ENCODE data around the gene TAF11L14.

GRCh38 chr5:17655921-17656320, 21.7 kb downstream of the TAF11L14 start:
- TF ChIP-seq USF1 (IDR thresholded peaks at IDR 0.05) (no peak), REST (IDR thresholded peaks at IDR 0.05; ENCODE audit: low read depth) (no peak), EP300 (IDR thresholded peaks at IDR 0.05; ENCODE audit: borderline replicate concordance) (no peak), YY1 (IDR thresholded peaks at IDR 0.05; ENCODE audit: low read depth) (no peak), RAD21 (IDR thresholded peaks at IDR 0.05; ENCODE audit: low read depth) (no peak), TEAD4 (IDR thresholded peaks at IDR 0.05) (no peak), FOXM1 (IDR thresholded peaks at IDR 0.05; ENCODE audit: borderline replicate concordance, low read depth) (no peak)

All from Ishikawa (cell line).